HEK293T (cell line): ENCODE data around the gene TIMELESS.
"Not testable (repeated sequence)": the region's sequence is repeated elsewhere in the genome, so short reads cannot be mapped to it uniquely, and the experiment has no call there.

ENCODE experiments used
- CTCF ChIA-PET: fragments of 350-600 bp; formaldehyde crosslinking; extraction: SDS; loops from one replicate; lab custom pipeline; 2021; ENCODE audit warnings: antibody characterized with exemption, inconsistent platforms; lab: Yijun Ruan, JAX
- POLR2A ChIA-PET: fragments of 350-600 bp; formaldehyde crosslinking; extraction: SDS; loops from one replicate; lab custom pipeline; 2020; ENCODE audit warnings: antibody characterized with exemption, inconsistent platforms; lab: Yijun Ruan, JAX
- DNase-seq: peaks from one replicate; pipeline ENCODE4 v3.0.0; 2012; ENCODE audit warnings: mixed read lengths; ENCODE audit errors: extremely low spot score
- ARNT ChIP-seq: fragments of 450-650 bp; IDR thresholded peaks from 2 replicates; pipeline ENCODE4 v1.6.1; 2017; ENCODE audit warnings: mild to moderate bottlenecking
- BHLHE40 ChIP-seq: fragments of 450-650 bp; IDR thresholded peaks from 2 replicates; pipeline ENCODE4 v1.6.1; 2016; ENCODE audit warnings: mild to moderate bottlenecking, moderate library complexity, borderline replicate concordance
- HDGF ChIP-seq: fragments of 450-650 bp; IDR thresholded peaks from 2 replicates; pipeline ENCODE4 v1.6.1; 2017; ENCODE audit warnings: antibody characterized with exemption, borderline replicate concordance
- L3MBTL2 ChIP-seq: fragments of 450-650 bp; conservative IDR thresholded peaks from 2 replicates; pipeline ENCODE4 v1.6.1; 2016; ENCODE audit warnings: mild to moderate bottlenecking
- NFRKB ChIP-seq: fragments of 450-650 bp; IDR thresholded peaks from 2 replicates; pipeline ENCODE4 v1.6.1; 2016; ENCODE audit warnings: mild to moderate bottlenecking, moderate library complexity
- SP1 ChIP-seq: fragments of 450-650 bp; IDR thresholded peaks from 2 replicates; pipeline ENCODE4 v1.6.1; 2017
- TF ChIP-seq, protein P1 (sequence below): fragments of 450-650 bp; IDR thresholded peaks from 2 replicates; pipeline ENCODE4 v1.6.1; 2016

The TIMELESS gene, protein sequence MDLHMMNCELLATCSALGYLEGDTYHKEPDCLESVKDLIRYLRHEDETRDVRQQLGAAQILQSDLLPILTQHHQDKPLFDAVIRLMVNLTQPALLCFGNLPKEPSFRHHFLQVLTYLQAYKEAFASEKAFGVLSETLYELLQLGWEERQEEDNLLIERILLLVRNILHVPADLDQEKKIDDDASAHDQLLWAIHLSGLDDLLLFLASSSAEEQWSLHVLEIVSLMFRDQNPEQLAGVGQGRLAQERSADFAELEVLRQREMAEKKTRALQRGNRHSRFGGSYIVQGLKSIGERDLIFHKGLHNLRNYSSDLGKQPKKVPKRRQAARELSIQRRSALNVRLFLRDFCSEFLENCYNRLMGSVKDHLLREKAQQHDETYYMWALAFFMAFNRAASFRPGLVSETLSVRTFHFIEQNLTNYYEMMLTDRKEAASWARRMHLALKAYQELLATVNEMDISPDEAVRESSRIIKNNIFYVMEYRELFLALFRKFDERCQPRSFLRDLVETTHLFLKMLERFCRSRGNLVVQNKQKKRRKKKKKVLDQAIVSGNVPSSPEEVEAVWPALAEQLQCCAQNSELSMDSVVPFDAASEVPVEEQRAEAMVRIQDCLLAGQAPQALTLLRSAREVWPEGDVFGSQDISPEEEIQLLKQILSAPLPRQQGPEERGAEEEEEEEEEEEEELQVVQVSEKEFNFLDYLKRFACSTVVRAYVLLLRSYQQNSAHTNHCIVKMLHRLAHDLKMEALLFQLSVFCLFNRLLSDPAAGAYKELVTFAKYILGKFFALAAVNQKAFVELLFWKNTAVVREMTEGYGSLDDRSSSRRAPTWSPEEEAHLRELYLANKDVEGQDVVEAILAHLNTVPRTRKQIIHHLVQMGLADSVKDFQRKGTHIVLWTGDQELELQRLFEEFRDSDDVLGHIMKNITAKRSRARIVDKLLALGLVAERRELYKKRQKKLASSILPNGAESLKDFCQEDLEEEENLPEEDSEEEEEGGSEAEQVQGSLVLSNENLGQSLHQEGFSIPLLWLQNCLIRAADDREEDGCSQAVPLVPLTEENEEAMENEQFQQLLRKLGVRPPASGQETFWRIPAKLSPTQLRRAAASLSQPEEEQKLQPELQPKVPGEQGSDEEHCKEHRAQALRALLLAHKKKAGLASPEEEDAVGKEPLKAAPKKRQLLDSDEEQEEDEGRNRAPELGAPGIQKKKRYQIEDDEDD

DNA sequence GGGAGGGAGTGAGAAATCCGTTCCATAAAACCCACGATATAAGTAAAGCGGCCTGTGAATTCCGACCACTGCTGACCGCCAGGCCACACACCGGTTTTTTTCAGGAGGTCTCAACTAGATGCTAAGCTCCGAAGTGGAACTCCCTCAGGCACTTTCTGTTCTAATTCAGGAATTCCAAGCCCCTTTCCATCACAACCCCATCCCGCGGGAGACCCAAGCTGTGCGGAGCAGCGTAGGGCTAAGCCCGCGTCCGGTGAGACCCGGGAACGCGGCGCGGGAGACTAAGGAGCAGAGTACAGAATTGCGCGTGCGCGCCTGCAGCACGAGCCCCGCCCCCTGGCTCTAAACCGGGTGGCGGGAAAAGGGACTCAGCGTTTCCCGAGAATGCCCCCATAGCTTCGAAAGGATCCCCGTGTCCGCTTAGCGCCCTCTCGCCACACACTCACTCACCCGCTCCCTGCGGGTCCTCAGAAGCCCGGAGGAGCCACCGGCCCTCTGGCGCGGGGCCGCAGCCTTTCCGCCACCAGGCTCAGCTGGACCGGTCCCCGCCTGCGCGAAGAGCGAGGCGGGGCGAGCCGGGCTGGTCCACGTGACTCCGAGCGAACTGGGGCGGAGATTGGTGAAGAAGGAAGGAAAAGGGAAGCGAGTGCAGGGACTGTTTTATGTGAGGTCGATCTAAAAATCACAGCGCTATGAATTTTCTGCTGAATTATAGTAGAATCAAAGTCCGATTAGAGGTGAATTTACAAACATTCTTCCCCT, at the start of gene TIMELESS:
TSS of gene TIMELESS (minus strand) at position 567 of the 762 bp plus-strand sequence. CDS start 15,256 bp downstream, outside the sequence.
- DNase-seq: peak; percentile 92
- TF ChIP-seq ARNT: no peak
- TF ChIP-seq L3MBTL2: peak; percentile 98
- TF ChIP-seq NFRKB: no peak
- no peak for TF ChIP-seq BHLHE40
- no peak for TF ChIP-seq HDGF
- no peak for TF ChIP-seq SP1
- CTCF ChIA-PET: interaction anchor here (0.9 to 1.0 kb wide), 2 partner anchors 11 to 15 kb away, joined by 3 read pairs; no protein-coding TSS in a partner anchor
- POLR2A ChIA-PET: interaction anchor here (0.7 to 5.1 kb wide), 33 partner anchors 8 to 693 kb away, joined by 3 to 68 read pairs (median 5); partner anchors contain the start of genes CNPY2, ESYT1, PA2G4 and PAN2

DNA sequence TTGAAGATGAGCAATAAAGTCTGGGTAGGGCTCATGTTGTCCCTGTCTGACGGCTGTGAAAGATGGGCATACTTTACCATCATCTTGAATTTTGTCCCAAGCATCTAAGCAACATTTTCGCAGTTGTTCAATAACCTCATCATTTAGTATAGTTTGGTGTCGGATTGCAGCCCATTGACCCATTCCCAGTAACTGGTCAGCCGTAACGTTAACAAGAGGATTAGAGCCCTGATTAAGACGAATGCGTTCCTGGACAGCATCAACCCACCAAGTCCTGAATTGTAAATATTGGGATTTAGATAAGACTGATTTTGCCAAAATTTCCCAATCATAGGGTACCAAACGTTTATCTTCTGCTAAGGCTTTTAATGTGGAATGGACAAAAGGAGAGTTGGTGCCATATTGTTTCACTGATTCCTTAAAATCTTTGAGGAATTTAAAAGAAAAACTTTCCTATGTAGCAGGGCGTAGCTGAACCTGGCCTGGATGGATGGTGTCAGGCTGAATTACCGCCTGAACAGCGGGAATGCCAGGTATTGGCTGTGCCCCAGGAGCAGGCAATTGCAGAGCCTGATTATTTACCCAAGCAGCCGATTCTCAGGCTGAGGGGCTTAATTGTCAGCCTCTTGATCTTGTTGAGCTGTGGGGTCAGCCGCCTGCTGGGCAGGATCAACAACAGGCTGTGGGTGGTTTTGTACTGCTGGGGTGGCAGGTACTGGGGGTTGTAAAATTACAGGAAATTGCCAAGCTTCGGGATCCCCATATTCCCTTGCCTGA, 49.1 kb upstream of the TIMELESS start:
- POLR2A ChIA-PET, DNase-seq, CTCF ChIA-PET: not testable (repeated sequence)

DNA sequence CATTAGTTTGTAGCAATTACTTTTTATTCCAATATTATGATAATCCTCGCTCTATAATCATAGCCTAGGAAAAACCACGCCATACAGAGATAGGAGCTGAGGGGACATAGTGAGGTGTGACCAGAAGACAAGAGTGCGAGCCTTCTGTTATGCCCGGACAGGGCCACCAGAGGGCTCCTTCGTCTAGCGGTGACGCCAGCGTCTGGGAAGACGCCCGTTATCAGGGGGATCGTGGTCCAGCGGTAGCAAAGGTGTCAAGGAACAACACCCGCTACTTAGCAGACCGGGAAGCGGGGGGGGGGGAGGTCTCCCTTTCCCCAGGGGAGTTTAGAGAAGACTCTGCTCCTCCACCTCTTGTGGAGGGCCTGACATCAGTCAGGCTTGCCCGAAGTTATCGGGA, 47.5 kb upstream of the TIMELESS start:
- CTCF ChIA-PET: interaction anchor here (0.9 kb wide), 1 partner anchor 26 kb away, joined by 3 read pairs; no protein-coding TSS in a partner anchor
- POLR2A ChIA-PET, DNase-seq: not testable (repeated sequence)

DNA sequence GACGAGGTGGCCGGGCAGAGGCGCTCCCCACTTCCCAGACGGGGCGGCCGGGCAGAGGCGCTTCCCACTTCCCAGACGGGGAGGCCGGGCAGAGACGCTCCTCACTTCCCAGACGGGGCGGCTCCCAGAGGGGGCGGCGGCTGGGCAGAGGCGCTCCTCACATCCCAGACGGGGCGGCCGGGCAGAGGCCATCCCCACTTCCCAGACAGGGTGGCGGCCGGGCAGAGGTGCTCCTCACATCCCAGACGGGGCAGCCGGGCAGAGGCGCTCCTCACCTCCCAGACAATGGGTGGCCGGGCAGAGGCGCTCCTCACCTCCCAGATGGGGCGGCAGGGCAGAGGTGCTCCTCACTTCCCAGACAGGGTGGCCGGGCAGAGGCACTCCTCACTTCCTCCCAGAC, 45.3 kb upstream of the TIMELESS start:
- POLR2A ChIA-PET, CTCF ChIA-PET, DNase-seq: not testable (repeated sequence)

DNA sequence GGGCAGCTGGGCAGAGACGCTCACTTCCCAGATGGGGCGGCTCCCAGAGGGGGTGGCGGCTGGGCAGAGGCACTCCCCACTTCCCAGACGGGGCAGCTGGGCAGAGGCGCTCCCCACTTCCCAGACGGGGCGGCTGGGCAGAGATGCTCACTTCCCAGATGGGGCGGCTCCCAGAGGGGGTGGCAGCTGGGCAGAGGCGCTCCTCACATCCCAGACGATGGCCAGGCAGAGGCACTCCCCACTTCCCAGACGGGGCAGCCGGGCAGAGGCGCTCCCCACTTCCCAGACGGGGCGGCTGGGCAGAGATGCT, 44.8 kb upstream of the TIMELESS start:
- DNase-seq, POLR2A ChIA-PET, CTCF ChIA-PET: not testable (repeated sequence)

DNA sequence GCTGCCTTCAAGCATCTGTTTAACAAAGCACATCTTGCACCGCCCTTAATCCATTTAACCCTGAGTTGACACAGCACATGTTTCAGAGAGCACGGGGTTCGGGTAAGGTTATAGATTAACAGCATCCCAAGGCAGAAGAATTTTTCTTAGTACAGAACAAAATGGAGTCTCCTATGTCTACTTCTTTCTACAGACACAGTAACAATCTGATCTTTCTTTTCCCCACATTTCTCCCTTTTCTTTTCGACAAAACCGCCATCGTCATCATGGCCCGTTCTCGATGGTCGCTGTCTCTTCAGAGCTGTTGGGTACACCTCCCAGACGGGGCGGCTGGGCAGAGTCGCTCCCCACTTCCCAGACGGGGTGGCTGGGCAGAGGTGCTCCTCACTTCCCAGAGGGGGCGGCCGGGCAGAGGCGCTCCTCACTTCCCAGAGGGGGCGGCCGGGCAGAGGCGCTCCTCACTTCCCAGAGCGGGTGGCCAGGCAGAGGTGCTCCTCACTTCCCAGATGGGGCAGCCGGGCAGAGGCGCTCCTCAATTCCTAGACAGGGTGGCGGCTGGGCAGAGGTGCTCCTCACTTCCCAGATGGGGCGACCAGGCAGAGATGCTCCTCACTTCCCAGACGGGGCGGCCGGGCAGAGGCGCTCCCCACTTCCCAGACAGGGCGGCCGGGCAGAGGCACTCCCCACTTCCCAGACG, 44.3 kb upstream of the TIMELESS start:
- POLR2A ChIA-PET, CTCF ChIA-PET, DNase-seq: not testable (repeated sequence)

DNA sequence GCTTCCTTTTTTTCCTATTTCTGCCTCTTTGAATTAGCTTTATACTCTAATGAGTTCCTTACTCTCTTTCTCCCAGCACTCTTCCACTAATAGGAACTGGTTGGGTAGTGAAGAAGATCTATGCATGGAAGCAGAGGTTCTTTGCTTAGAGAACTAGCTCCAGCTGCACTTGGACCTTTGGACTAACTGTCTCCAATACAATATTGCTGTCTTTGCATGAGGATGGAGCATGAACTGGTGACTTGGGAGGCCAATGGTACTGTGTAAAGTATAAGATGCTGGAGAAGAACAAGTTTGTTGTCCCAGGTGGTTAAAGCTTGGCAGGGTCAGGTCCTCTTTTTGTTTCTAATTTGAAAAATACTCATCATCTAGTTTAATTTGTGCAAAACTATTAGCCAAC, 41.1 kb upstream of the TIMELESS start:
- no peak for DNase-seq
- ChIA-PET CTCF (no interaction called here), POLR2A (interaction anchor here (1.5 to 1.6 kb wide), 2 partner anchors 10 to 21 kb away, joined by 4 to 5 read pairs; partner anchors contain the start of gene SPRYD4)
- TF ChIP-seq ARNT: no peak
- TF ChIP-seq NFRKB: no peak
- no peak for TF ChIP-seq BHLHE40
- TF ChIP-seq, protein P1, sequence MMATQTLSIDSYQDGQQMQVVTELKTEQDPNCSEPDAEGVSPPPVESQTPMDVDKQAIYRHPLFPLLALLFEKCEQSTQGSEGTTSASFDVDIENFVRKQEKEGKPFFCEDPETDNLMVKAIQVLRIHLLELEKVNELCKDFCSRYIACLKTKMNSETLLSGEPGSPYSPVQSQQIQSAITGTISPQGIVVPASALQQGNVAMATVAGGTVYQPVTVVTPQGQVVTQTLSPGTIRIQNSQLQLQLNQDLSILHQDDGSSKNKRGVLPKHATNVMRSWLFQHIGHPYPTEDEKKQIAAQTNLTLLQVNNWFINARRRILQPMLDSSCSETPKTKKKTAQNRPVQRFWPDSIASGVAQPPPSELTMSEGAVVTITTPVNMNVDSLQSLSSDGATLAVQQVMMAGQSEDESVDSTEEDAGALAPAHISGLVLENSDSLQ: no peak
- TF ChIP-seq HDGF: no peak
